Endothelial cell of umbilical vein (primary cell): Measurements from ENCODE around the gene ARHGEF12. TPM values are rescaled to one million over a fixed set of nuclear protein-coding genes. Genes with fewer than 3 reads are reported as not detected.

Source experiments
- BruUV-seq: library from RNA; stranded (reverse); fragments of 400-500 nt; replicated peaks from 2 replicates; lab custom pipeline; 2021; lab: Mats Ljungman, UMichigan
- CTCF ChIA-PET: fragments of 300-600, 350-600 bp; sonication (Branson Sonifier 250); formaldehyde crosslinking; loops from one replicate; lab custom pipeline; 2021; ENCODE audit warnings: antibody characterized with exemption, inconsistent platforms; lab: Charles Lee
- POLR2A ChIA-PET: fragments of 300-600, 350-600 bp; sonication (Branson Sonifier 250); formaldehyde crosslinking; loops from one replicate; lab custom pipeline; 2021; ENCODE audit warnings: antibody characterized with exemption, inconsistent platforms; lab: Charles Lee
- DNase-seq: peaks from one replicate; pipeline ENCODE4 v3.0.0-alpha.2; 2011; ENCODE audit warnings: low read depth, low spot score
- FAIRE-seq: peaks from 2 replicates; lab custom pipeline; 2011; peaks lifted over from hg19 to GRCh38; lab: Jason Lieb, UNC
- H2AFZ ChIP-seq: 2 replicates; pipeline ENCODE4 v1.6.0; 2012; ENCODE audit warnings: low read depth, low read length, control low read depth, inconsistent platforms
- H3K27ac ChIP-seq: 2 replicates; pipeline ENCODE4 v1.5.1; 2011; ENCODE audit warnings: low read depth, mild to moderate bottlenecking, control low read depth, low read length, moderate library complexity; ENCODE audit not compliant: insufficient read depth
- H3K27me3 ChIP-seq, 2 experiments: 2 replicates each; pipeline versions ENCODE4 v1.6.0 to v1.6.1; 2011; ENCODE audit warnings: low read length in 2 of 2, mixed read lengths in 1 of 2; ENCODE audit not compliant: control insufficient read depth in 2 of 2, insufficient read depth in 2 of 2
- H3K36me3 ChIP-seq, 2 experiments: 2 replicates in 1 of 2; 3 replicates in 1 of 2; pipeline ENCODE4 v1.5.1; 2011; ENCODE audit warnings: low read length in 2 of 2, mild to moderate bottlenecking in 1 of 2, moderate library complexity in 1 of 2; ENCODE audit not compliant: control insufficient read depth in 2 of 2, insufficient read depth in 2 of 2; ENCODE audit errors: extremely low read depth in 1 of 2
- H3K4me1 ChIP-seq: 3 replicates; pipeline ENCODE4 v1.5.1; 2011; ENCODE audit warnings: mild to moderate bottlenecking, low read length; ENCODE audit not compliant: control insufficient read depth, insufficient read depth; ENCODE audit errors: extremely low read depth
- H3K4me2 ChIP-seq: 2 replicates; pipeline ENCODE4 v1.6.1; 2011; ENCODE audit warnings: low read length, control low read depth, mixed read lengths; ENCODE audit not compliant: insufficient read depth
- H3K4me3 ChIP-seq, 3 experiments: fragments of 200-600 bp in 1 of 3; sonication (generic), shearing (Covaris generic) in 1 of 3; replicated peaks in 1 of 3; 2 replicates each; pipeline ENCODE4 v1.5.1; 2011 to 2016; ENCODE audit warnings: control low read depth in 3 of 3, low read length in 3 of 3, mild to moderate bottlenecking in 2 of 3, inconsistent platforms in 1 of 3, low read depth in 1 of 3, moderate library complexity in 1 of 3; ENCODE audit not compliant: insufficient read depth in 1 of 3
- H3K79me2 ChIP-seq: 2 replicates; pipeline ENCODE4 v1.6.0; 2012; ENCODE audit warnings: low read length, inconsistent platforms; ENCODE audit not compliant: control insufficient read depth, insufficient read depth
- H3K9ac ChIP-seq: replicated peaks from 2 replicates; pipeline ENCODE3; 2011; ENCODE audit warnings: low read length, control low read depth; ENCODE audit not compliant: insufficient read depth; ENCODE audit errors: extremely low read depth
- H3K9me1 ChIP-seq: replicated peaks from 3 replicates; pipeline ENCODE4 v1.6.0; 2011; ENCODE audit warnings: mild to moderate bottlenecking, low read length; ENCODE audit not compliant: control insufficient read depth, insufficient read depth; ENCODE audit errors: extremely low read depth
- H3K9me3 ChIP-seq: replicated peaks from 2 replicates; pipeline ENCODE4 v1.5.1; 2012; ENCODE audit warnings: low read length, inconsistent platforms; ENCODE audit not compliant: control insufficient read depth, insufficient read depth
- H4K20me1 ChIP-seq: replicated peaks from 2 replicates; pipeline ENCODE3; 2011; ENCODE audit warnings: mild to moderate bottlenecking, low read length; ENCODE audit not compliant: control insufficient read depth, insufficient read depth; ENCODE audit errors: extremely low read depth
- EZH2 ChIP-seq: IDR thresholded peaks from 2 replicates; pipeline ENCODE4 v1.6.1; 2012; ENCODE audit warnings: borderline replicate concordance, low read depth, mild to moderate bottlenecking, moderate library complexity, low read length, inconsistent platforms; ENCODE audit not compliant: severe bottlenecking
- FOS ChIP-seq: IDR thresholded peaks from 2 replicates; pipeline ENCODE4 v1.6.1; 2011; ENCODE audit warnings: mild to moderate bottlenecking, low read length, moderate library complexity, borderline replicate concordance; ENCODE audit not compliant: insufficient read depth
- GATA2 ChIP-seq: IDR thresholded peaks from 2 replicates; pipeline ENCODE4 v1.7.0; 2011; ENCODE audit warnings: low read depth, mild to moderate bottlenecking, moderate library complexity, mixed read lengths, low read length; ENCODE audit not compliant: insufficient read length, insufficient read depth
- JUN ChIP-seq: IDR thresholded peaks from 2 replicates; pipeline ENCODE4 v1.6.1; 2011; ENCODE audit warnings: borderline replicate concordance, low read depth; ENCODE audit not compliant: insufficient read length, insufficient read depth
- MAX ChIP-seq: IDR thresholded peaks from 2 replicates; pipeline ENCODE4 v1.6.1; 2011; ENCODE audit not compliant: insufficient read depth, insufficient read length
- MYC ChIP-seq: IDR thresholded peaks from one replicate; pipeline ENCODE4 v1.6.1; 2011; ENCODE audit warnings: mild to moderate bottlenecking, low read depth, low read length
- POLR2A ChIP-seq: IDR thresholded peaks from 2 replicates; pipeline ENCODE4 v1.6.1; 2012; ENCODE audit warnings: low read depth, mild to moderate bottlenecking, control low read depth, low read length
- POLR2AphosphoS5 ChIP-seq: IDR thresholded peaks from 2 replicates; pipeline ENCODE4 v1.6.1; 2012; ENCODE audit warnings: low read depth, mild to moderate bottlenecking, control low read depth, low read length, moderate library complexity; ENCODE audit not compliant: insufficient read depth
- dilution Hi-C: fragments of 300-500 bp; cut with MboI; formaldehyde crosslinking; loops from one replicate; pipeline ENCODE4 v1.15.0; 2019; ENCODE audit warnings: low sequenced_read_pairs; ENCODE audit not compliant: extremely low pct_ligation_motif_present
- intact Hi-C: fragments of 100-400 bp; cut with micrococcal nuclease; formaldehyde crosslinking; loops from one replicate; pipeline ENCODE4 v1.10.0; 2022
- polyA plus RNA-seq, 4 experiments: library from polyadenylated mRNA; depleted of rRNA in 3 of 4; stranded (reverse) in 3 of 4; unstranded in 1 of 4; fragments of >200 nt; gene quantifications; 2 replicates each; pipeline versions ENCODE4 v1.2.1 to v1.2.3, GENCODE V29; 2011 to 2012; ENCODE audit warnings: missing spikeins in 1 of 4
- total RNA-seq: library from RNA; stranded (reverse); gene quantifications from 2 replicates; pipeline ENCODE4 v1.2.3, GENCODE V29; 2021
- TF ChIP-seq, protein P1 (sequence below), 2 donors: IDR thresholded peaks; 1 replicate in 1 of 2; 2 replicates in 1 of 2; pipeline ENCODE4 v1.5.1; 2011; ENCODE audit warnings: low read length in 2 of 2, mild to moderate bottlenecking in 2 of 2, moderate library complexity in 2 of 2, control low read depth in 1 of 2, inconsistent platforms in 1 of 2, low read depth in 1 of 2; ENCODE audit not compliant: insufficient read depth in 1 of 2; ENCODE audit errors: extremely low read depth in 1 of 2

The ARHGEF12 gene
- total and polyA plus RNA-seq, 2 donors (not counting 3 experiments of a cell fraction or from before 2014, with no cell fraction given): 20.9 to 125 TPM

- H3K27me3 ChIP-seq: no peaks in the 10 kb centered on the region
- DNase-seq: peak; percentile 34
Observed at GRCh38 chr11:120399307-120399706, 63.1 kb downstream of the ARHGEF12 start.

More at GRCh38 chr11:120399307-120399706, 63.1 kb downstream of the ARHGEF12 start:
- Histone ChIP-seq H3K4me1 (peaks cover 29% of the 10 kb centered on the region), H3K9me1 (no peaks in the 10 kb centered on the region), H3K79me2 (peaks cover 85% of the 10 kb centered on the region), H3K27ac (no peak overlapping the region), H3K4me2 (no peak overlapping the region), H3K4me3 (no peak overlapping the region), H2AFZ (no peak overlapping the region), H3K9ac (no peak overlapping the region), H3K9me3 (no peaks in the 10 kb centered on the region), H3K36me3 (no peaks in the 10 kb centered on the region), H4K20me1 (peaks cover 6% of the 10 kb centered on the region)
- TF ChIP-seq JUN (no peak), EZH2 (no peak), POLR2AphosphoS5 (no peak), MAX (no peak), MYC (no peak), POLR2A (no peak), FOS (no peak), GATA2 (no peak)
- TF ChIP-seq, protein P1, sequence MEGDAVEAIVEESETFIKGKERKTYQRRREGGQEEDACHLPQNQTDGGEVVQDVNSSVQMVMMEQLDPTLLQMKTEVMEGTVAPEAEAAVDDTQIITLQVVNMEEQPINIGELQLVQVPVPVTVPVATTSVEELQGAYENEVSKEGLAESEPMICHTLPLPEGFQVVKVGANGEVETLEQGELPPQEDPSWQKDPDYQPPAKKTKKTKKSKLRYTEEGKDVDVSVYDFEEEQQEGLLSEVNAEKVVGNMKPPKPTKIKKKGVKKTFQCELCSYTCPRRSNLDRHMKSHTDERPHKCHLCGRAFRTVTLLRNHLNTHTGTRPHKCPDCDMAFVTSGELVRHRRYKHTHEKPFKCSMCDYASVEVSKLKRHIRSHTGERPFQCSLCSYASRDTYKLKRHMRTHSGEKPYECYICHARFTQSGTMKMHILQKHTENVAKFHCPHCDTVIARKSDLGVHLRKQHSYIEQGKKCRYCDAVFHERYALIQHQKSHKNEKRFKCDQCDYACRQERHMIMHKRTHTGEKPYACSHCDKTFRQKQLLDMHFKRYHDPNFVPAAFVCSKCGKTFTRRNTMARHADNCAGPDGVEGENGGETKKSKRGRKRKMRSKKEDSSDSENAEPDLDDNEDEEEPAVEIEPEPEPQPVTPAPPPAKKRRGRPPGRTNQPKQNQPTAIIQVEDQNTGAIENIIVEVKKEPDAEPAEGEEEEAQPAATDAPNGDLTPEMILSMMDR (IDR thresholded peaks at IDR 0.05; ENCODE audit: extremely low read depth in 1 of 2, insufficient read depth in 1 of 2, low read depth in 1 of 2, low read length in 2 of 2): no peak
- no TSS peak for BruUV-seq
- CTCF ChIA-PET: interaction anchor here (0.6 to 0.7 kb wide), 2 partner anchors 26 to 36 kb away, joined by 3 to 4 read pairs; no protein-coding TSS in a partner anchor
- dilution Hi-C loops (no loop called here), intact Hi-C loops (no loop called here)
- POLR2A ChIA-PET: no interaction called here
- no peak for FAIRE-seq
